ENCODE data around the gene RPA3. TPM values are rescaled to one million over a fixed set of nuclear protein-coding genes. Genes with fewer than 3 reads are reported as not detected.

Gene RPA3
- total RNA-seq, 1 experiment from 2014 or later: 61.4 TPM

- TF ChIP-seq EZH2 (IDR thresholded peaks at IDR 0.05; ENCODE audit: borderline replicate concordance, low read depth, low read length, poor library complexity, severe bottlenecking): no peak
- TF ChIP-seq, protein P1, sequence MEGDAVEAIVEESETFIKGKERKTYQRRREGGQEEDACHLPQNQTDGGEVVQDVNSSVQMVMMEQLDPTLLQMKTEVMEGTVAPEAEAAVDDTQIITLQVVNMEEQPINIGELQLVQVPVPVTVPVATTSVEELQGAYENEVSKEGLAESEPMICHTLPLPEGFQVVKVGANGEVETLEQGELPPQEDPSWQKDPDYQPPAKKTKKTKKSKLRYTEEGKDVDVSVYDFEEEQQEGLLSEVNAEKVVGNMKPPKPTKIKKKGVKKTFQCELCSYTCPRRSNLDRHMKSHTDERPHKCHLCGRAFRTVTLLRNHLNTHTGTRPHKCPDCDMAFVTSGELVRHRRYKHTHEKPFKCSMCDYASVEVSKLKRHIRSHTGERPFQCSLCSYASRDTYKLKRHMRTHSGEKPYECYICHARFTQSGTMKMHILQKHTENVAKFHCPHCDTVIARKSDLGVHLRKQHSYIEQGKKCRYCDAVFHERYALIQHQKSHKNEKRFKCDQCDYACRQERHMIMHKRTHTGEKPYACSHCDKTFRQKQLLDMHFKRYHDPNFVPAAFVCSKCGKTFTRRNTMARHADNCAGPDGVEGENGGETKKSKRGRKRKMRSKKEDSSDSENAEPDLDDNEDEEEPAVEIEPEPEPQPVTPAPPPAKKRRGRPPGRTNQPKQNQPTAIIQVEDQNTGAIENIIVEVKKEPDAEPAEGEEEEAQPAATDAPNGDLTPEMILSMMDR (conservative IDR thresholded peaks at IDR 0.05; ENCODE audit: low read depth, low read length): no peak
- CTCF ChIA-PET: no interaction called here
These were observed 77.2 kb downstream of the RPA3 start for GRCh38 chr7:7641129-7641663.

GRCh38 chr7:7640221-7641128 is 77.9 kb downstream of the RPA3 start, which contains the start of gene UMAD1:
UMAD1 (plus strand) TSS chr7:7640752; CDS start chr7:7673372, 32,620 bp downstream.
- BruUV-seq (replicated peaks): no TSS peak
- peak; percentile 99 for DNase-seq (ENCODE audit: low spot score)
- POLR2A ChIA-PET (ENCODE audit: low non-redundant PET): no interaction called here
- Histone ChIP-seq H3K4me3 (ENCODE audit: low read depth, low read length, poor library complexity, severe bottlenecking) (peak within 1 kb of the TSS; percentile 69), H3K4me1 (ENCODE audit: insufficient read depth, low read length, poor library complexity, severe bottlenecking) (peaks cover 6% of the 10 kb centered on the region), H3K36me3 (ENCODE audit: insufficient read depth, low read length, poor library complexity, severe bottlenecking) (peaks cover 15% of the 10 kb centered on the region), H3K9me3 (ENCODE audit: low read depth, low read length, poor library complexity, severe bottlenecking) (no peaks in the 10 kb centered on the region), H3K27ac (ENCODE audit: low read depth, low read length, poor library complexity, severe bottlenecking) (peak within 1 kb of the TSS; percentile 78), H3K27me3 (replicated peaks; ENCODE audit: insufficient read depth, low read depth, low read length, poor library complexity) (no peaks in the 10 kb centered on the region)
- no peak for TF ChIP-seq EZH2 (IDR thresholded peaks at IDR 0.05; ENCODE audit: borderline replicate concordance, low read depth, low read length, poor library complexity, severe bottlenecking)
- TF ChIP-seq, protein P1 (conservative IDR thresholded peaks at IDR 0.05; ENCODE audit: low read depth, low read length): no peak
- CTCF ChIA-PET: no interaction called here
- intact Hi-C loops (cut with micrococcal nuclease; ENCODE audit: unreplicated experiment): no loop called here

More at GRCh38 chr7:7641129-7641663, 77.2 kb downstream of the RPA3 start:
- TSS peak; percentile 57 for BruUV-seq (replicated peaks)
- H3K9me3 ChIP-seq (ENCODE audit: low read depth, low read length, poor library complexity, severe bottlenecking): no peaks in the 10 kb centered on the region
- POLR2A ChIA-PET (ENCODE audit: low non-redundant PET): interaction anchor here (0.5 kb wide), 1 partner anchor 268 kb away, joined by 7 read pairs; no protein-coding TSS in a partner anchor
- H3K27me3 ChIP-seq (replicated peaks; ENCODE audit: insufficient read depth, low read depth, low read length, poor library complexity): no peaks in the 10 kb centered on the region
- H3K4me1 ChIP-seq (ENCODE audit: insufficient read depth, low read length, poor library complexity, severe bottlenecking): peaks cover 6% of the 10 kb centered on the region
- peak; percentile 27 for DNase-seq (ENCODE audit: low spot score)
- intact Hi-C loops (cut with micrococcal nuclease; ENCODE audit: unreplicated experiment): no loop called here
- H3K4me3 ChIP-seq (ENCODE audit: low read depth, low read length, poor library complexity, severe bottlenecking): peak overlapping the region; percentile 69
- peaks cover 15% of the 10 kb centered on the region for H3K36me3 ChIP-seq (ENCODE audit: insufficient read depth, low read length, poor library complexity, severe bottlenecking)
- peak overlapping the region; percentile 78 for H3K27ac ChIP-seq (ENCODE audit: low read depth, low read length, poor library complexity, severe bottlenecking)

DNA sequence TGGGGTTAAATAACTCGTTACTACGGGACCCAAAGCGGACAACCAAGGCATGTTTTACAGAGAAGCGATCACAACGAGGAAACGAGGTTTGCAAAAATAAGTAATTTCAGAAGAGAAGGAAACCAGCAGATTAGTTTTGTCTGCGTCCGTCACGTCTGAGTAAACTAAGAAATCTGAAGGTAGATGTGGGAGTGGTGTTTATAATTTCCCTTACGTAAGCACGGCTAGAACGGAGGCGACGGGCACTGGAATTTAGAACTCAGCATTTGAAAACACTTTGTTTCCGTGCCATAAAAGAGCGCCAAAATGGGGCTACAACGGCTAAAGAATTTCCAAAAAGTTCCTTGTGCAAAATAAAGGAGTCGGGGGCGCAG is 78.6 kb downstream of the RPA3 start:
- peak; percentile 40 for DNase-seq (ENCODE audit: low spot score)
- Histone ChIP-seq H3K4me1 (ENCODE audit: insufficient read depth, low read length, poor library complexity, severe bottlenecking) (peaks cover 6% of the 10 kb centered on the region), H3K27ac (ENCODE audit: low read depth, low read length, poor library complexity, severe bottlenecking) (peak overlapping the region; percentile 78), H3K9me3 (ENCODE audit: low read depth, low read length, poor library complexity, severe bottlenecking) (no peaks in the 10 kb centered on the region), H3K36me3 (ENCODE audit: insufficient read depth, low read length, poor library complexity, severe bottlenecking) (peaks cover 15% of the 10 kb centered on the region), H3K27me3 (replicated peaks; ENCODE audit: insufficient read depth, low read depth, low read length, poor library complexity) (no peaks in the 10 kb centered on the region), H3K4me3 (ENCODE audit: low read depth, low read length, poor library complexity, severe bottlenecking) (peak overlapping the region; percentile 69)
- CTCF ChIA-PET: no interaction called here
- TF ChIP-seq, protein P1 (conservative IDR thresholded peaks at IDR 0.05; ENCODE audit: low read depth, low read length): no peak
- no peak for TF ChIP-seq EZH2 (IDR thresholded peaks at IDR 0.05; ENCODE audit: borderline replicate concordance, low read depth, low read length, poor library complexity, severe bottlenecking)
- POLR2A ChIA-PET (ENCODE audit: low non-redundant PET): no interaction called here
- intact Hi-C loops (cut with micrococcal nuclease; ENCODE audit: unreplicated experiment): no loop called here
- TSS peak; percentile 75 for BruUV-seq (replicated peaks)
